Fibroblast of skin of right quadriceps (primary cell): ENCODE data around the gene DIPK1B.

Source experiments
- DNase-seq: peaks from one replicate; pipeline ENCODE4 v3.0.0-alpha.2; 2013

DIPK1B gene

GRCh38 chr9:136711751-136712689 lies at the start of gene DIPK1B:
Gene DIPK1B, plus strand, starts transcription at chr9:136712572. Its CDS starts 94 bp downstream, at chr9:136712666.
- DNase-seq = no peak

GRCh38 chr9:136662656-136663581 lies 49.5 kb upstream of the DIPK1B start, which contains the start of gene EGFL7:
Gene EGFL7, plus strand, starts transcription at chr9:136662916. Its CDS starts 5,367 bp downstream, at chr9:136668283.
- DNase-seq = no peak

- DNase-seq = no peak
These were observed 48.1 kb upstream of the DIPK1B start for GRCh38 chr9:136664000-136664915.

GRCh38 chr9:136665111-136665703 lies 47.2 kb upstream of the DIPK1B start:
- peak; percentile 17 for DNase-seq

GRCh38 chr9:136665704-136666371 lies 46.5 kb upstream of the DIPK1B start:
- no peak for DNase-seq

GRCh38 chr9:136666372-136667213 lies 45.8 kb upstream of the DIPK1B start:
- no peak for DNase-seq

- DNase-seq = no peak
These were observed 45.0 kb upstream of the DIPK1B start for GRCh38 chr9:136667214-136667939.

GRCh38 chr9:136667940-136668760 lies 44.2 kb upstream of the DIPK1B start:
- DNase-seq = no peak

GRCh38 chr9:136668983-136669790 lies 43.2 kb upstream of the DIPK1B start:
- no peak for DNase-seq

- no peak for DNase-seq
These were observed 42.4 kb upstream of the DIPK1B start for GRCh38 chr9:136669791-136670464.

- DNase-seq = no peak
These were observed 41.7 kb upstream of the DIPK1B start for GRCh38 chr9:136670576-136671253.

GRCh38 chr9:136671254-136671614 lies 41.1 kb upstream of the DIPK1B start:
- no peak for DNase-seq

- DNase-seq = no peak
These were observed 40.5 kb upstream of the DIPK1B start for GRCh38 chr9:136671646-136672430.

GRCh38 chr9:136672431-136673087 lies 39.8 kb upstream of the DIPK1B start:
- no peak for DNase-seq
